ENCODE results near the gene DHRS1.

DNA sequence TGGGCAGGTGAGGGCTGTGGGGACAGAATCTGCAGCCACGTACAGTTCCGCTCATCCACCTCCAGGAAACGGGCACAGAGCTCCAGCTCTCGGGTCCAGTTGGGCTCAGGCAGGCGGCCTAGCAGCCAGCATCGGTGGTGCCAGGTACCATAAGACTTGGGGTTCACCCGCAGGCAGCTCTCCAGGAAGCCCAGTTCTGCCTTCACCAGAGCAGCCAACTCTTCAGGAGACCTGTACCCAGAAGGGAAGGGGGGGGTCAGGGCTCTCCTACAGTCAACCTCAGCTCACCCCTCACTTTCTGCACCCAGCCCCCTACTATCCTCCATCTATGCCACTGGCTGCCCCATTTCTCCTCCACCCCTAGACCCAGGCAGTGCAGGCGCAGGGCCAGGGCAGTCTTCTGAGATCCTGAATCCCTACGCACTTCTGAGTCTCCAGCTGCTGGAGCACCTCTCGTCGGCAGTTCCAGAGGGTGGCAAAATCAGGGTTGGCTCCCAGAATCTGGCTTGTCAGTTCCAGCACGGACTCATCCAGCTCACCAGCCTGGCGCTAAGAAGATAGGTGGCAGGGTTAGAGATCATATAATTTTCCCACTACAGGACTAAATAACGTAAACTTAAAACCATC lies 29.6 kb downstream of the DHRS1 start:
- TF ChIP-seq, protein P1, sequence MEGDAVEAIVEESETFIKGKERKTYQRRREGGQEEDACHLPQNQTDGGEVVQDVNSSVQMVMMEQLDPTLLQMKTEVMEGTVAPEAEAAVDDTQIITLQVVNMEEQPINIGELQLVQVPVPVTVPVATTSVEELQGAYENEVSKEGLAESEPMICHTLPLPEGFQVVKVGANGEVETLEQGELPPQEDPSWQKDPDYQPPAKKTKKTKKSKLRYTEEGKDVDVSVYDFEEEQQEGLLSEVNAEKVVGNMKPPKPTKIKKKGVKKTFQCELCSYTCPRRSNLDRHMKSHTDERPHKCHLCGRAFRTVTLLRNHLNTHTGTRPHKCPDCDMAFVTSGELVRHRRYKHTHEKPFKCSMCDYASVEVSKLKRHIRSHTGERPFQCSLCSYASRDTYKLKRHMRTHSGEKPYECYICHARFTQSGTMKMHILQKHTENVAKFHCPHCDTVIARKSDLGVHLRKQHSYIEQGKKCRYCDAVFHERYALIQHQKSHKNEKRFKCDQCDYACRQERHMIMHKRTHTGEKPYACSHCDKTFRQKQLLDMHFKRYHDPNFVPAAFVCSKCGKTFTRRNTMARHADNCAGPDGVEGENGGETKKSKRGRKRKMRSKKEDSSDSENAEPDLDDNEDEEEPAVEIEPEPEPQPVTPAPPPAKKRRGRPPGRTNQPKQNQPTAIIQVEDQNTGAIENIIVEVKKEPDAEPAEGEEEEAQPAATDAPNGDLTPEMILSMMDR (IDR thresholded peaks at IDR 0.05) = no peak
- TF ChIP-seq POLR2A (IDR thresholded peaks at IDR 0.05; ENCODE audit: low read depth) = no peak
- no peak for TF ChIP-seq EP300 (IDR thresholded peaks at IDR 0.05)
